GM19023 (cell line): ENCODE measurements around the gene GYPB.
A peak's percentile ranks its signal among the peaks of the same experiment; 100 is the strongest.
"Not testable (repeated sequence)": the region's sequence is repeated elsewhere in the genome, so short reads cannot be mapped to it uniquely, and the experiment has no call there.

ENCODE experiments used
- ATAC-seq: cut with Tn5 transposase; IDR thresholded peaks from one replicate; pipeline ENCODE4 v1.9.1; 2021; ENCODE audit warnings: mild to moderate bottlenecking, moderate library complexity; ENCODE audit not compliant: unreplicated experiment

GYPB gene

DNA sequence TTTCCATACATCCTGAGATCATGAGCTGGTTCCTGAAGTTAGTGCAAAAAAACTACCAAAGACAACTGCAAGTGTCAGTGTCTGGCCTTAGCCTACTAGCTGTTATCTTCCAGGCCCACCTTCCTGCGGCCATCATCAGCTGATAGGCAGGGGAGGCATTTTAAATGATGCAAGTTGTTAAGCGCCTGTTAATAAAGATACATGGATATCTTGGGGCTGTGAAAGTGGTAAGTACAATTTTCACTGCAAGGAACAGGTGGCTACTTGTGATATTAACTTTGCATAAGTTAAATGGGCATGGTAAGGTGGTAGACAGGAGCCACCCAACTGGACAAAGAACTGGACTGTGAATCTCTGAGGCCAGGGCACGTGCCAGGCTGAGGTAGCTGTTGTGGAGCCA lies at the start of gene GYPB:
Gene GYPB (minus strand): TSS at position 104 of the 400 bp plus-strand sequence. CDS start 93 bp downstream, at position 11.
- not testable (repeated sequence) for ATAC-seq

DNA sequence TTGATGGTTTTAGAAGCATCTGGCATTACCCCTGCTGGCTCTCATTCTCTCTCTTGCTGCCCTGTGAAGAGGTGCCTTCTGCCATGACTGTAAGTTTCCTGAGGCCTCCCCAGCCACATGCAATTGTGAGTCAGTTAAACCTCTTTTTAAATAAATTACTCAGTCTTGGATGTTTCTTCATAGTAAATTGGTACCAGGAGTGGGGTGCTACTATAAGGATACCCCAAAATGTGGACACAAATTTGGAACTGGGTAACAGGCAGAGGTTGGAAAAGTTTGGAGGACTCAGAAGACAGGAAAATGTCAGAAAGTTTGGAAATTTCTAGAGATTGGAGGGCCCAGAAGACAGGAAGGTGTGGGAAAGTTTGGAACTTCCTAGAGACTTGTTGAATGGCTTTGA lies 42.4 kb upstream of the GYPB start:
- not testable (repeated sequence) for ATAC-seq

DNA sequence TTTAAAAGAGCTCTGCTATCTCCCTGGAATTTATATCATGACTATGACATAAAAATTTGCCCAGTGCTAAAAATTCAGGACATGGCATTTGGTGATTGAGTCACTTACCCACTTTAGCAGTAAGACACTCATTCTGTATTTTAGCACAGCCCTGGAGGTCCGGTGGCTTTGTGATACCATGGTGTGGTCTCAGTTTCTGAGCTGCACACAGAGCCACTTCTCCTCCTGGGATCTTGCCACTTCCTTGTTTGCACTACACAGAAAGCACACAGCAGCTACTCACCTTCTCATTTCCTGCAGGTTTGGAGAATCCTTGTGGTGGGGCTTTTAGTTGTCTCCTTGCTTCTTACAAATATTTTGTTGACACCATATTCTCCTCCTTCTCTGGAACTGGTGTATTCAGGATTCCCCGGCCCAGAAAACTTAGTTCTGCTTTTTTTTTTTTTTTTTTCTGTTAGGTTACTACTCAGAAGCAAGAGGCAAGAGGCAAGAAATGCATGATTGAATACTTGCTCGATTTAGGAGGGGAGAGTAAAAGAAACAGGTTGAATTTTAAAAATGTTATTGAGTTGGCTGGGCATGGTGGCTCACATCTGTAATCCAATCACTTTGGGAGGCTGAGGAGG lies 41.2 kb upstream of the GYPB start:
- not testable (repeated sequence) for ATAC-seq

DNA sequence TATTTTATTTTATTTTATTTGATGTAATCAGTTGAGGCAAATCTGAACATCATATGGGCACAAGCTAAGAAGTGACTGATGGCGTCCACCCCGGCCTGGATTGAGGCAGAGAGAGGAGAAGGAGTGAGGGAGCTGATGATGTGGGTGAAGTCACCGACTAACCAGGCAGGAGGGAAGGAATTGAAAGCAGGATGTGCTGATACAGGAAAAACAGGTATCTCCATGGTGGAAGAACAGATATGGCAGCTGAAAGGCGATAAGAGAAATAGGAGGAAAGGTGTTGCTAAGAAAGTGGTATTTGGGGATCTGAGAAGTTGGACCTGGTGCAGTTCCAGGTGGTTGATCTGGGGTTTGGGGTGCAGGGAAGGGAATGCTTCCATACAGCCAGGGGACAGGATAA lies 37.6 kb upstream of the GYPB start:
- ATAC-seq: no peak

DNA sequence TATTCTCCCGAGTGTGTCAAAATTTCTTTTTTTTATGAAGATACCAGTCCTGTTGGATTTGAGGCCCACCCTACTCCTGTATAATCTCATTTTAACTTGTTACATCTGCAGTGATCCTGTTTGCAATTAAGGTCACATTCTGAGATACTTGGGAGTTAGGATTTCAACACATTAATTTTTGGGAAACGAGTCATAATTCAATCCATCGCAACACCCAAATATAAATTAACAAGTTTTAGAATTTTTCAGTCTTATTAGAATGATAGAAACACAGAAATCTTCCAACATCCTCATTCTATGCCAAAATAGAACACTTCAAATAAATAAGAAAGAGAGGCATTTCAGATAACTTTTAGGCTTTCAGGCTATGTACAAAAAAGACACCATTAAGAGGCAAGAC lies 36.2 kb upstream of the GYPB start:
- ATAC-seq: not testable (repeated sequence)

DNA sequence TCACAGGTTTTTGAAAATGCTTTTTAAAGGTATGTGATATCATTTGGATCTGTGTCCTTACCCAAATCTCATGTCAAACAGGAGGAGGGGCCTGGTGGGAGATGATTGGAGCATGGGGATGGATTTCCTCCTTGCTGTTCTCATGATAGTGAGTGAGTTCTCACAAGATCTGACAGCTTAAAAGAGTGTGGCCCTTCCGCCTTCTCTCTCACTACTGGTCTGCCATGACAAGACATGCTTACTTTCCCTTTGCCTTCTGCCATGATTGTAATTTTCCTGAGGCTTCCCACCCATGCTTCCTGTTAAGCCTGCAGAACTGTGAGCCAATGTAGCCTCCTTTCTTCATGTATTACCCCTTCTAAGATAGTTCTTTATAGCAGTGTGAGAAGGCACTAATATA lies 32.3 kb upstream of the GYPB start:
- ATAC-seq: not testable (repeated sequence)

DNA sequence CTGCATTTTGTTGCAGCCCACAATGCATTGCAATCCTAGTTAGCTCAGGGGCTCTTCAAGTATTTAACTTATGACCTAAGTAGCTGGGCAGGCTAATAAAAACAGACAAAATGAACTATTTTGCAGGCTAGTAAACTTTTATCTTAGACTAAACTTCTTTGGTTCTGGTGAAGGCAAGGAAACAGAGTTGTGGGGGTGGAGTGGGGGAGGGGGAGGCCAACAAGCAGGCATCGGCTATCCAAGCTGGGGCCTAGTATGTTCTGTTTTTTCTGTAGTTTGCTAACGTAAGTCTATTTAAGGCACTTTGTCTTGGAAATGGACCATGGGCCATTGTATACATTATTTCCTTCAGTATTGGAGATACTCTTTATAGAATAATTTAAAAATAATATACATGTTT lies 31.5 kb upstream of the GYPB start:
- not testable (repeated sequence) for ATAC-seq

DNA sequence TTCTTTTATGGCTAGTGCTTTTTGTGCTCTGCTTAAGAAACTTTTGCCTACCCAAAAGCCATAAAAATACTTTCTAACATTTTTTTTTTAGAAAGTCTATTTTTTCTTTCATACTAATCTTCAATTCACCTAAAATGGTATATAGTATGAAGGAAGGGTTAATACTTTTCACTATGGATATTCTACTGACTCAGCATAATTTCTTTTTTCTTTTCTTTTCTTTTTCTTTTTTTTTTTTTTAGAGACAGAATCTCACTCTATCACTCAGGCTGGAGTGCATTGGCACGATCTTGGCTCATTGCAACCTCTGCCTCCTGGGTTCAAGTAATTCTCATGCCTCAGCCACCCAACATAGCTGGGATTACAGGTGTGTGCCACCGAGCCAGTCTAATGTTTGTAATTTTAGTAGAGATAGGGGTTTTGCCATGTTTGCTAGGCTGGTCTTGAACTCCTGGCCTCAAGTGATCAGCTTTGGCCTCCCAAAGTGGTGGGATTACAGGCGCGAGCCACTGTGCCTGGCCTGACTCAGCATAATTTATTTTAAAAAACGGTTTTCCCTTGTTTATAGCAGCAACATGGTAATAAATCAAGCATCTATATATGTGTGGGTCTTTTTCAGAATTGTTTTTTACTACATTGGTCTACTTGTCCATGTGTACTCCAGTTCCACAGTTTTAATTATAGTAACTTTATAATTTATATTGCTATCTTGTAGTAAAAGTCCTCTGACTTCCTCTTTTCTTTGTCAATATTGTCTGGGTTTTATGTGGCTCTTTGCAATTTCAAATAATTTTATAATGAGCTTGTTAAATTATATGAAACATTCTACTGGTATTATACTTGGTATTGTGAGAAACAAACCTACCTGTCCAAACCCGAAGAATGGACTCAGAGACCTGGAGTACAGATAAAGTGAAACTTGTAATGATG lies 30.6 kb upstream of the GYPB start:
- ATAC-seq: not testable (repeated sequence)

DNA sequence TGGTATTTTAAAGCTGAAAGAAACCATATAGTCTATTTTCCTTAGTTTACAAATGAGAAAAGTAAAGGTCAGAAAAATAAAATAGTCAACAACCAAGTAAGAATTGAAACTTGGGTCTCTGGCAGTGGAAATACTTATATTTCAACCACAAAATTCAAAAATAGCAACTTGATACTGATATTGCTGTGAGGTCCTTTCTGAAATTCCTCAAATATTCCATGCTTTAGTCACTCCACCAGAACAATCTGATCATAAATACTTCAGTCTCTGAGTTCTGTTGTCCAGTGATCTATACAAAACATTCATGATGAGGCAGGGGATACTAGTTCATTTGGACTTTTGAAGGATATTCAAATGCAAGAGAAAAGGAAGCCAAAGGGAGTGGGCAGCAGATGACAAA lies 25.8 kb upstream of the GYPB start:
- not testable (repeated sequence) for ATAC-seq

DNA sequence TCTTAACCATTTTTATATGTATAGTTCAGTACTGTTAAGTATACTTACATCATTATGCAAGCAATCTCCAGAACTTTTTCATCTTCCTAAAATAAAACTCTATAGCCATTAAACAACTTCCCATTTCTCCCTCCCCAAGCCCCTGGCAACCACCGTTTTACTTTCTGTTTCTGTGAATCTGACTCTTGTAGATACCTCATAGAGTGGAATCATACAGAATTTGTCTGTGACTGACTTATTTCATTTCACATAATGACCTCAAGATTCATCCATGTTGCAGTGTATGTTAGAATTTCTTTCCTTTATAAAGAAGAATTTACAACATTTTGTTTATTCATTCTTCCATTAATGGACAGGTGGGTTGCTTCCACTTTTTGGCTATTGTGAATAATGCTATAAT lies 13.4 kb upstream of the GYPB start:
- ATAC-seq: not testable (repeated sequence)

DNA sequence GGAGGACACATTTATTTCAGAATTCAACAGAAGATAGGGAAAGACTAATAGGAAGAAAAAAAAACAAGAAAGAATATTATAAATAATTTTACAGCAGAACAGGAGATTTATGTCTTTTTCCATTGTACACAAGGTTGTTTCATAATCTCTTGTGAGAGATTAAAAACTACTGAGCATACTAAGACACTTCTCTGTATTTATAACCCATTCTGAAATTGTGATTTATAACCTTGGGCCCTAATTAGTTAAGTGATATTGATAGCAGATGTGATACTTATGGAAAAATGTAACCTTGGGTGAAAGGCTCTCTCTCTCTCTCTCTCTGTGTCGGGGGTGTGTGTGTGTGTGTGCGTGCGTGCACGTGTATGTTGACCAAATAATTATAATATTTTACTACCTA lies 12.7 kb upstream of the GYPB start:
- ATAC-seq: not testable (repeated sequence)

DNA sequence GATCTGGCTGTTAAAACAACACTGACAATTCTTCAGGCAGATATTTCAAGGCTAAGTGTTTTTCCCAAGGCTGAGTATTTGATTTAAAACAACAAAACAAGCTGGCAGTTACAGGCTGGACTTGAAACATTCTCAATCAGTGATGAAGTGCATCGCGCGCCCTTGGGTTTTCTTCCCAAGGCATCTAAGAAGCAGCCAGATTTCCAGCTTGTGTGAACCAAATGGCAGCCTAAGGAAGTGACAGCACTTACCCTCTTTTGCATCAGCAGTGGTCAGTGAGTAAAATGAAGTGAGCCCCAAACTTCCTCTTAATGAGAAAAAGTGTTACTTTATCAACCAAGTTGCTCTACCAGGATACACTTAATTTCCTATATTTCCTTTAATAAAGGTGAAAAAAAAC lies 12.2 kb upstream of the GYPB start:
- not testable (repeated sequence) for ATAC-seq

DNA sequence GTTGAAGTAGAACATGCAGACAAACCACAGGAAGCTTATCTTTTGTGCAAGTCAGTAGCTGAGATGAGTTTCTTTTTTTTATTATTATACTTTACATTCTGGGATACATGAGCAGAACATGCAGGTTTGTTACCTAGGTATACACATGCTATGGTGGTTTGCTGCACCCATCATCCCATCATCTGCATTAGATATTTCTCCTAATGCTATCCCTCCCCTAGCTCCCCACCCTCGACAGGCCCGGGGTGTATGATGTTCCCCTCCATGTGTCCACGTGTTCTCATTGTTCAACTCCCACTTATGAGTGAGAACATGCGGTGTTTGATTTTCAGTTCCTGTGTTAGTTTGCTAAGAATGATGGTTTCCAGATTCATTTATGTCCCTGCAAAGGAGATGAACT lies 11.5 kb upstream of the GYPB start:
- ATAC-seq: not testable (repeated sequence)

DNA sequence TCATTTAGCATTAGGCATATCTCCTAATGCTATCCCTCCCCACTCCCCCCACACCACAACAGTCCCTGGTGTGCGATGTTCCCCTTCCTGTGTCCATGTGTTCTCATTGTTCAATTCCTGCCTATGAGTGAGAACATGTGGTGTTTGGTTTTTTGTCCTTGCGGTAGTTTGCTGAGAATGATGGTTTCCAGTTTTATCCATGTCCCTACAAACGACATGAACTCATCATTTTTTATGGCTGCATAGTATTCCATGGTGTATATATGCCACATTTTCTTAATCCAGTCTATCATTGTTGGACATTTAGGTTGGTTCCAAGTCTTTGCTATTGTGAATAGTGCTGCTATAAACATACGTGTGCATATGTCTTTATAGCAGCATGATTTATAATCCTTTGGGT lies 7.5 kb upstream of the GYPB start:
- not testable (repeated sequence) for ATAC-seq

DNA sequence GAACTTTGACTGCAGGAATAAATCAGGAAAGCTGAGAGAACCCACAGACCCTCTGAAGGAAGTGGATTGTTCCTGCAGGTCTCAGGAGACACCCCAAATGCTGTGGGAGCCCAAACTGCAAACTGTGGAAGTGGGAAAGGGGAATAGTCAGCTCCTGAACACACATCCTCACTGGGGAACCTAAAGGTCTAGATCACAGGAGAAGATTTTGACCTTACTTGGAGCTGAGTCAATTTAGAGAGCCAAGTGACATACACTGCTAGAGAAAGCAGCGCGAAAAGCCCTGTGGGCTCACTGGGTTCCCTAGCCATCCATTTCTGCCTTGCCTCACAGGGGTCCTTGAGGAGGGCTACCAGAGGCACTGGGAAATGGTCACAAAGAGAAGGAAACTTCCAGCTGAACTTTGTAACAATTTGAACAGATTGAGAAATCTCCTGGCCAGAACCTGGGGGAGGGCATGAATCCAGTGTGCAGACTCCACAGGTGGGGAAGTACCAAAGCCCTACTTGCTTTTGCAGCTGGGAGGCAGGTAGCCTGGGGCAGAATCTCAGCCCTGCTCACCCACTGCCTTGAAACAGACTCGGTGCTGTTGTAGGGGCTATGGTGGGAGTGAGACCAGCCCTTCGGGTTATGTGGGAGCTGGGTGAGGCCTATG lies 5.3 kb upstream of the GYPB start:
- not testable (repeated sequence) for ATAC-seq

DNA sequence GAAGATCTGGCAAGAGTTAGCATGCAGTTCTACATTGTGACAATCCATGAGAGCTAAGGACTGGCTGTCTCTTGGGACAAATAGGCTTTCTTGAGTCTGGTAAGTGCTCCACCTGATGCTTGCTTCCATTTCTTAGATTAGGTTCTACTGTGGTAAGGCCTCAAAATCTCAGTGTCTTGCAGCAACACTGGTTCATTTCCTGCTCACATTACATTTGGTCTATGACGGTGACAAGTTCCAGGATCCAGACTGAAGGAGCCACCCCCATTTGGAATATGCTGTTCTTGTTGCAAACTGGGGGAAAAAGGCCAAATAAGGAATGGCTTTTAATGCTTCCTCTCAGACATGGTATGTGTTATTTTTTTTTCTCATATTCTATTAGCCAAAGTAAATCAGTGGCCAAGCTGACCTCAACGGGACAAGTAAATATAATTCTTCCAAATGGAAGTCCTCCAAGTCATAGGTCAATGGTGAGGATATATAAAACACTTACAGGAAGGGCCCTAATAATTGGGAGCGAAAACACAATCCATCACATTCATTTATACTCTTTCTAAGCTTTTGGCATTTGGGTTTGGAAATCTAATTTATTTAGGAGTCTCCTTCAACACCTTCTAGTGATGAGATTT lies 3.7 kb upstream of the GYPB start:
- not testable (repeated sequence) for ATAC-seq

DNA sequence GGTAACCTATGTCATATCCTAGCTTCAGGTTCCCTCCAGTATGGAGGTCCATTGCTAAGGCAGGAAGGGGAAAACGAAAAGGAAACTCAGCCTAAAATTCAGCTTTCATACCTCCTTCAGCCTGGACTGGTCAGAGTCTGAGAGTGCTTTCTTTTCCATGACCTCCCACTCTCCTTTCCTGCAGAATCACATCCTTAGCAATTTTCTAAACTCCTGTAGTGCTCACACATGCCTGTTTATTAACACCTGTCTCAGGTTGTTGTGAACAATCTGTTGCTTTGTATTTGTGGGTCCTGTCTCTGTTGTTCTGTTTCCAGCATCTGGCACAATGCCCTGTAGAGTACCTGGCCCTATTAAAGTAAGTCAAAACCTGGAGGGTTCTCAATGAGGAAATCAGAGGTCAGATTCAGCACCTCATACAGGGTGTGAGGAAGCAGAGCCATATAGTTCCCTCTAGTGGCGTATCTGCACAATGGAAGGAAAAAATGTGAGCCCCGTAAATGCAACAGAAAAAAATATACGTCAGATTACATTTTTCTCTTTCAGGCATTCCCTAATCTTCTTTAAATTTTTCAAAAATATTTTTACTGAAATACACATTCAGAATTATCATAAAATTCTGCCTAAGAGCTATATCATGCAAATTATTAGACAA lies 2.3 kb upstream of the GYPB start:
- ATAC-seq: peak; percentile 70

DNA sequence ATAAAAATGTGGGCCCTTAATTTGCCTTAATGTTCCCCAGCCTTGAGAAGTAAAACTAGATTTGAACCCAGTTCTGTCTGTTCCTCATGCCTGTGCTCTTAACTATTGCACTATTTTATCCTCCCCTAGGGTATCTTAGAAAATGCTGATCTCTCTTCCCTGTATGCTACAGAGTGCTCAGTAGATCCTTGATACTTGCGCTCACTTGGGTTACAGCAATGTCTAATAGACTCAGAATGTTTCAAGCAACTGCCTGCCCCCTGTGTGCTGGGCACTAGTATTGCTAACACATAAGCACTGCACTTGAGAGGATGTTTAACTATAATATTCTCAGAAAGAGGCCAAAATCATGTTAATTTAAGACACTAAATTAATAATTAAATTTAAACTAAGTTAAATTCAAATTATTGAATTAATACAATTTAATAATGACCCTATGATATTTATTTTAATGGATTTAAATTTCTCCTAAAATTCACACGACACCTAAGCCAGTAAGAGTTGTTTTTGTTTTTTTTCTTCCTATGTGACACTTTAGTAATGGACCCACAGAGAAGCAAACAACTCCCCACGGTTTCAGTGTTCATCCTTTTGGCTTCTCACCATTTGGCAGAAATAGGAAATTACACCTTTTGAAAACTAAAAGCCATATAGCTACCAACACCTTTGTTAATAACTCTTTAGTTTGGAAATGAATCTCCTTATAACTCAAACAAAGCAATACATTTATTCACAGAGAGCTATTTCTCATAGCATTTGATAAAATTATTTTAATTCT lies 768 bp downstream of the GYPB start:
- not testable (repeated sequence) for ATAC-seq

DNA sequence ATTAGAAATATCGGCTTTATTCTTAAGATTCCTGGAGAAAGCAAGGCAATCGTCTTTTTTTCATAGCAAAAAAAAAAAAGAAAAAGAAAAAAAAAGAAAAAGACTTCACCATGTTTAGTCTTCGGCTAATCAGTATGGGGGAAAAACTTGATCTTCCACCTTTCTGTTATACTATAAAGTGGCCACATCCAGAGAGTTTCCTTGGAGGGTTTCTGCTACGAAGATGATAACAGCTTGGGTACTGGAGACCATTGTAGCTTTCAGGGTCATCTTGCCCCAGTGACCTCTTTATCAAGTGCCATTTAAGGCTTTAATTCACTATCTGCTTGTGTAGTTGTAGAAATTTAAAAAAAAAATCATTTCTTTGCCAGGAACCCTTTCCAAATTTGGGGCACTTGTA lies 1.9 kb downstream of the GYPB start:
- not testable (repeated sequence) for ATAC-seq
